Measurements from ENCODE around the gene LARGE1. TPM values are rescaled to one million over a fixed set of nuclear protein-coding genes. Genes with fewer than 3 reads are reported as not detected.

The LARGE1 gene
- total RNA-seq, 4 donors from 2014 or later, result 11.8 to 33.2 (median 22.6) TPM

- H3K4me3 ChIP-seq (ENCODE audit: low read depth, poor library complexity, severe bottlenecking), result no peak overlapping the region
- intact Hi-C loops (cut with DNase I; ENCODE audit: low total_unique reads), result no loop called here
- WGBS, 2 donors, result 93 to 94% methylated on average over 11 of the region's 11 CpGs
- no peak for TF ChIP-seq CTCF (IDR thresholded peaks at IDR 0.05)
- no peak for TF ChIP-seq POLR2A (IDR thresholded peaks at IDR 0.05)
- no peak for DNase-seq (ENCODE audit: low spot score in 2 of 2)
These were observed 605.2 kb downstream of the LARGE1 start for GRCh38 chr22:33315117-33315516.

DNA sequence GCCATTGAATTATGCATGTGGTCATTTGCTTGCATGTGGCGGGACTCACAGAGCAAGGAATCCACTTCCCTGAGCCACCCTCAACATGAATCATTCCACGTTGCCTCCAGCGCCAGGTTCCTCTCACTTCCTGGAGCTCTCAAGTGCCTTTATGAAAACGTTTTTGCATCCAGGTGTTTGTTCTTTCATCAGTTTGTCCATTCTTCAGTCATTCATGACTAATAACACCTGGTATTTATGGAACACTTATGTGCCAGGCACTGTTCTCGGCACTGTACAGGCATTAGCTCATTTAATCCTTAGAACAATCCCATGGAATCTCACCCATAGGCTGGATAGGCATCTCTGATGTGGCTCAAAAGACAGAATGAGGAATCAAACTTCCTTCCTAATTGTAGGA, 606.0 kb downstream of the LARGE1 start:
- H3K4me3 ChIP-seq (ENCODE audit: low read depth, poor library complexity, severe bottlenecking), result no peak overlapping the region
- no peak for DNase-seq (ENCODE audit: low spot score in 2 of 2)
- WGBS, 2 donors, result 76 to 80% methylated on average over 5 of the region's 5 CpGs
- no peak for TF ChIP-seq POLR2A (IDR thresholded peaks at IDR 0.05)
- no peak for TF ChIP-seq CTCF (IDR thresholded peaks at IDR 0.05)
- intact Hi-C loops (cut with DNase I; ENCODE audit: low total_unique reads), result no loop called here

GRCh38 chr22:33303099-33303498, 617.2 kb downstream of the LARGE1 start:
- intact Hi-C loops (cut with DNase I; ENCODE audit: low total_unique reads), result loop anchor here (10.0 kb wide), 1 partner anchor 1852 kb away; no protein-coding TSS in a partner anchor
- TF ChIP-seq POLR2A (IDR thresholded peaks at IDR 0.05), result no peak
- TF ChIP-seq CTCF (IDR thresholded peaks at IDR 0.05), result no peak
- 51 to 54% methylated on average over 9 of the region's 9 CpGs for WGBS, 2 donors

GRCh38 chr22:33302549-33302948, 617.7 kb downstream of the LARGE1 start:
- TF ChIP-seq CTCF (IDR thresholded peaks at IDR 0.05) (no peak), POLR2A (IDR thresholded peaks at IDR 0.05) (no peak)
- no peak for DNase-seq (ENCODE audit: low spot score in 2 of 2)
- intact Hi-C loops (cut with DNase I; ENCODE audit: low total_unique reads), result loop anchor here (10.0 kb wide), 1 partner anchor 1852 kb away; no protein-coding TSS in a partner anchor
- no peak overlapping the region for H3K4me3 ChIP-seq (ENCODE audit: low read depth, poor library complexity, severe bottlenecking)
- 60 to 76% methylated on average over 11 of the region's 11 CpGs for WGBS, 2 donors

More at GRCh38 chr22:33303099-33303498, 617.2 kb downstream of the LARGE1 start:
- DNase-seq (ENCODE audit: low spot score in 2 of 2), result no peak
- H3K4me3 ChIP-seq (ENCODE audit: low read depth, poor library complexity, severe bottlenecking), result no peak overlapping the region

DNA sequence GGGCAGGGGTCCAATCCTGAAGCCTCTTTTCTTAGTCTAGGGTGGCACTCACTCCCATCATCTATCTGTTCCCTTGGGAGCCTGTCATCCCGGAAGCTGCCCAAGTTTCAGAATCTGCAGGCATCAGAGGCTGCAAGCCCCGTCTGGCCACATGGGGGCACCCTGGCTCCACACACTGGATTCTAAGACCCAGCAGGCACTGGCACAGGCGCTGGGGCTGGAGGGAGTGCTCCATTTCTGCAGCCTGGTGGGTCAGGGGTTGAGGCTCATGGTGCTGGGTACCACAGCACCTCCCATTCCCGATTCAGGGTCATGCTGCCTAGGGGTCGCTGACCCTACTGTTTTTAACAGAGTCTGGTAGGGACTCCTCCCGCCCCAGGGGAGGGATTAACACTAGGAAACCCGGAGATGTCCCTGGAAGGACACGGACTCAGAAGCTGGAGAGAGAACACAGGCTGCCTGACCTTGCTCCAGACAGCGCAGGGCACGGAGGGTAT, 618.2 kb downstream of the LARGE1 start:
- intact Hi-C loops (cut with DNase I; ENCODE audit: low total_unique reads), result loop anchor here (10.0 kb wide), 1 partner anchor 1853 kb away; no protein-coding TSS in a partner anchor
- TF ChIP-seq POLR2A (IDR thresholded peaks at IDR 0.05) (no peak), CTCF (IDR thresholded peaks at IDR 0.05) (peak in 1 of 3 donors; percentile 70)

DNA sequence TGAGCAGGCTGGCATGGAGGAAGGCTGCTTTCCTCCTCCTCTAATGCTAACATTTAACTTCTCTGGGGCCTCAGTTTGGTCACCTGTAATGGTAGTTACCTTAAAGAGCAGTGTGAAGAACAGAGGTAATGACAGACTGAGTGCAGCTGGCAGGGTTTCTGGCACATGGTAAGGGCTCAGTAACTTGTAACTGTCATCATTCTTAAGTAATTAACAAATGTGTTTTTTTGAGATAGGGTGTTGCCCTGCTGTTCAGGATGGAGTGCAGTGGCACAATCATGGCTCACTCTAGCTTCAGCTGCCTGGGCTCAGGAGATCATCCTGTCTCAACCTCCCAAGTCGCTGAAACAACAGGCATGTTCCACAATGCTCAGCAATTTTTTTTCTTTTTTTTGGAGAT, 620.1 kb downstream of the LARGE1 start:
- H3K4me3 ChIP-seq (ENCODE audit: low read depth, poor library complexity, severe bottlenecking), result no peak overlapping the region
- TF ChIP-seq CTCF (IDR thresholded peaks at IDR 0.05) (no peak), POLR2A (IDR thresholded peaks at IDR 0.05) (no peak)
- intact Hi-C loops (cut with DNase I; ENCODE audit: low total_unique reads), result loop anchor here (10.0 kb wide), 1 partner anchor 1855 kb away; no protein-coding TSS in a partner anchor
- DNase-seq (ENCODE audit: low spot score in 2 of 2), result no peak
- WGBS, 2 donors, result 53 to 59% methylated on average over 1 of the region's 1 CpG

More for the DNA sequence above, 618.2 kb downstream of the LARGE1 start:
- DNase-seq (ENCODE audit: low spot score in 2 of 2), result peak; percentile 59 to 95
- WGBS, 2 donors, result 15 to 20% methylated on average over 8 to 10 of the region's 10 CpGs
- no peak overlapping the region for H3K4me3 ChIP-seq (ENCODE audit: low read depth, poor library complexity, severe bottlenecking)
